Myocyte (in vitro differentiated cells): ENCODE data around the gene C17orf67. TPM values are rescaled to one million over a fixed set of nuclear protein-coding genes. Genes with fewer than 3 reads are reported as not detected.

Experiments
- total RNA-seq: library from RNA; depleted of rRNA; stranded (reverse); fragments of >200 nt; gene quantifications from 2 replicates; pipeline ENCODE4 v1.2.3, GENCODE V29; 2014

C17orf67 gene
- total RNA-seq, 1 donor from 2014 or later = 2.1 TPM

Other genes with a start within 250 kb of the C17orf67 start
- 62.4 and 63.9 TPM in 2 replicates for gene NOG, start 240.2 kb downstream of the C17orf67 start, total RNA-seq
- gene DGKE, start 231 bp upstream of the C17orf67 start, total RNA-seq = 2.7 and 3.1 TPM in 2 replicates
- 12.5 and 19.9 TPM in 2 replicates for gene TRIM25, start 80.1 kb upstream of the C17orf67 start, total RNA-seq
- gene COIL, start 127.1 kb upstream of the C17orf67 start, total RNA-seq = 16.7 and 18.8 TPM in 2 replicates
- 59.6 and 71.6 TPM in 2 replicates for gene SCPEP1, start 144.2 kb upstream of the C17orf67 start, total RNA-seq